Measurements from ENCODE around the gene KIAA0753. TPM values are rescaled to one million over a fixed set of nuclear protein-coding genes. Genes with fewer than 3 reads are reported as not detected.

The KIAA0753 gene
- total and polyA plus RNA-seq, 2 of the 4 experiments (the other 2 are of a cell fraction) = 10.2 to 17.6 TPM

DNA sequence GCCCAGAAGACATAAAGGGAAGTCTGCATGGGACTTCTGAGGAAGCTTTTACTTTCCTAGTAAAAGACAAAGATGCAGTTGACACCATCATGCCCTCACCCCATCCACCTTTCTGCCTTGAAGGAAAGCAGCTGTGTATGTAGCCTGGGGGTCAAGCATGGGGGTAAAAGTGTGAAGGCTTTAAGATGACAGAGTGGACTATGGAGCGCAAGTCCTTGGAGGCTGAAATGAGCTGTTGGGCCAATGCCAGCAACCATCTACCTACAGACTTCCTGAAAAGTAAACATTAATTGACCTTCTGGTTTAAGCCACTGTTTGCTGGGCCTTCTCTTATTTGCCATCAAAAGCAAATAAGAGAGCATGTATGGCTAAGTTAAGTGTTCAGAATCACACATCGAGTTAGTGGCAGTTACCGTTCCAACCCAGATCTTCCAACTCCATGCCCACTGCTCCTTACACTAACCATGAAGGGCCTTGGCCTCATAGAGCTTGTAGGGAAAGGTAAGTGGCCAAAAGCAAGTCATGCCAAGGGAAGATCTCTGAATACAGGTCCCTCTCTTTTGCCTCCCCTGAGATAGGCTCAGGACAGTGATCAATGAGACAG lies 42.7 kb upstream of the KIAA0753 start:
- no peak for TF ChIP-seq RCOR1 (IDR thresholded peaks at IDR 0.05; ENCODE audit: insufficient replicate concordance, low read length)
- TF ChIP-seq RFX5 (IDR thresholded peaks at IDR 0.05; ENCODE audit: low read depth, low read length) = no peak
- no peak for TF ChIP-seq RAD21 (IDR thresholded peaks at IDR 0.05; ENCODE audit: low read length)
- TF ChIP-seq FOS (IDR thresholded peaks at IDR 0.05; ENCODE audit: low read depth, low read length) = no peak
- TF ChIP-seq BHLHE40 (IDR thresholded peaks at IDR 0.05; ENCODE audit: low read depth, low read length) = no peak
- TF ChIP-seq POLR2A (IDR thresholded peaks at IDR 0.05; ENCODE audit: low read depth, low read length) = no peak
- TF ChIP-seq, protein P1, sequence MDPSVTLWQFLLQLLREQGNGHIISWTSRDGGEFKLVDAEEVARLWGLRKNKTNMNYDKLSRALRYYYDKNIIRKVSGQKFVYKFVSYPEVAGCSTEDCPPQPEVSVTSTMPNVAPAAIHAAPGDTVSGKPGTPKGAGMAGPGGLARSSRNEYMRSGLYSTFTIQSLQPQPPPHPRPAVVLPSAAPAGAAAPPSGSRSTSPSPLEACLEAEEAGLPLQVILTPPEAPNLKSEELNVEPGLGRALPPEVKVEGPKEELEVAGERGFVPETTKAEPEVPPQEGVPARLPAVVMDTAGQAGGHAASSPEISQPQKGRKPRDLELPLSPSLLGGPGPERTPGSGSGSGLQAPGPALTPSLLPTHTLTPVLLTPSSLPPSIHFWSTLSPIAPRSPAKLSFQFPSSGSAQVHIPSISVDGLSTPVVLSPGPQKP (IDR thresholded peaks at IDR 0.05; ENCODE audit: borderline replicate concordance, low read depth, low read length) = no peak
- TF ChIP-seq, protein P2, sequence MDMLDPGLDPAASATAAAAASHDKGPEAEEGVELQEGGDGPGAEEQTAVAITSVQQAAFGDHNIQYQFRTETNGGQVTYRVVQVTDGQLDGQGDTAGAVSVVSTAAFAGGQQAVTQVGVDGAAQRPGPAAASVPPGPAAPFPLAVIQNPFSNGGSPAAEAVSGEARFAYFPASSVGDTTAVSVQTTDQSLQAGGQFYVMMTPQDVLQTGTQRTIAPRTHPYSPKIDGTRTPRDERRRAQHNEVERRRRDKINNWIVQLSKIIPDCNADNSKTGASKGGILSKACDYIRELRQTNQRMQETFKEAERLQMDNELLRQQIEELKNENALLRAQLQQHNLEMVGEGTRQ (IDR thresholded peaks at IDR 0.05; ENCODE audit: low read depth, low read length) = no peak
- no peak for TF ChIP-seq MAFK (IDR thresholded peaks at IDR 0.05; ENCODE audit: low read depth, low read length)
- no peak for TF ChIP-seq MXI1 (IDR thresholded peaks at IDR 0.05; ENCODE audit: borderline replicate concordance, low read depth, low read length)
- TF ChIP-seq SMC3 (IDR thresholded peaks at IDR 0.05; ENCODE audit: low read depth, low read length) = no peak
- TF ChIP-seq NFE2L2 (IDR thresholded peaks at IDR 0.05; ENCODE audit: low read depth, low read length) = no peak
- TF ChIP-seq MAZ (IDR thresholded peaks at IDR 0.05; ENCODE audit: borderline replicate concordance, low read depth, low read length) = no peak
- Histone ChIP-seq H4K5ac (ENCODE audit: low read depth, low read length) (no peak overlapping the region), H2AFZ (replicated peaks; ENCODE audit: low read length, poor library complexity) (no peak overlapping the region), H2BK120ac (ENCODE audit: low read depth, low read length) (no peak overlapping the region), H3K23ac (ENCODE audit: low read depth, low read length) (no peak overlapping the region), H3K27me3 (ENCODE audit: control insufficient read depth, insufficient read depth, low read length) (peaks cover 9% of the 10 kb centered on the region), H4K8ac (ENCODE audit: low read depth in 2 of 2, low read length in 2 of 2) (no peak overlapping the region), H3K4ac (ENCODE audit: low read depth, low read length) (no peak overlapping the region), H3K4me2 (ENCODE audit: low read depth, low read length) (no peak overlapping the region), H2AK9ac (replicated peaks; ENCODE audit: low read depth, low read length, poor library complexity) (no peak overlapping the region), H2BK15ac (ENCODE audit: low read depth, low read length) (no peak overlapping the region), H3K14ac (replicated peaks; ENCODE audit: low read depth, low read length) (no peak overlapping the region), H3K9ac (ENCODE audit: low read depth, low read length) (no peak overlapping the region), H2BK20ac (ENCODE audit: low read depth, low read length) (no peak overlapping the region), H4K20me1 (ENCODE audit: insufficient read depth, low read length) (no peaks in the 10 kb centered on the region), H3K79me1 (ENCODE audit: low read depth in 1 of 2, low read length in 2 of 2) (no peaks in the 10 kb centered on the region), H3K4me3 (ENCODE audit: insufficient read depth, low read depth, low read length) (no peak overlapping the region), H3K9me3 (ENCODE audit: control insufficient read depth, insufficient read depth, low read length) (no peaks in the 10 kb centered on the region), H2AK5ac (ENCODE audit: low read depth, low read length) (no peak overlapping the region), H3K18ac (ENCODE audit: low read depth, low read length) (no peak overlapping the region), H3K56ac (ENCODE audit: extremely low read depth, insufficient read depth, low read length) (no peak overlapping the region), H2BK5ac (ENCODE audit: low read depth, low read length, poor library complexity, severe bottlenecking) (no peak overlapping the region), H3K4me1 (ENCODE audit: control insufficient read depth, insufficient read depth, low read length) (no peaks in the 10 kb centered on the region), H3K36me3 (ENCODE audit: control insufficient read depth, insufficient read depth, low read length) (no peaks in the 10 kb centered on the region), H3K9me1 (ENCODE audit: insufficient read depth, low read length) (no peaks in the 10 kb centered on the region), H4K91ac (ENCODE audit: insufficient read depth, low read depth, low read length) (no peak overlapping the region), H3K27ac (ENCODE audit: insufficient read depth, low read length) (no peak overlapping the region)
- CTCF ChIA-PET = no interaction called here
- intact Hi-C loops (cut with micrococcal nuclease) = no loop called here
- WGBS, 2 experiments (ENCODE audit: extremely low coverage in 2 of 2, insufficient read length in 1 of 2) = no CpG with 5 or more reads among the region's 3 CpGs
- no TSS peak for BruUV-seq (replicated peaks)
- in situ Hi-C loops (cut with MboI; ENCODE audit: low sequenced_read_pairs) = no loop called here
- DNase-seq (no peak), ATAC-seq (ENCODE audit: low read depth) (no peak)
- POLR2A ChIA-PET (ENCODE audit: unreplicated experiment) = no interaction called here
- dilution Hi-C loops (cut with HindIII; ENCODE audit: low sequenced_read_pairs, unreplicated experiment) = no loop called here
